KOPT-K1 (cell line): Measurements from ENCODE around the gene KHSRP.
"Not testable (repeated sequence)": the region's sequence is repeated elsewhere in the genome, so short reads cannot be mapped to it uniquely, and the experiment has no call there.

Experiments used
- H3K27ac ChIP-seq: fragments of 200-600 bp; sonication (generic); 2 replicates; pipeline ENCODE4 v1.5.1; 2016; ENCODE audit warnings: antibody characterized with exemption, mild to moderate bottlenecking, low read depth, low read length; ENCODE audit not compliant: poor library complexity, severe bottlenecking
- H3K36me3 ChIP-seq: fragments of 200-600 bp; sonication (generic); 2 replicates; pipeline ENCODE4 v1.5.1; 2017; ENCODE audit warnings: antibody characterized with exemption, mild to moderate bottlenecking, low read length, moderate library complexity; ENCODE audit not compliant: insufficient read depth
- H3K9me3 ChIP-seq: fragments of 200-600 bp; sonication (generic); 2 replicates; pipeline ENCODE4 v1.5.1; 2017; ENCODE audit warnings: antibody characterized with exemption, low read length, mild to moderate bottlenecking; ENCODE audit not compliant: insufficient read depth, poor library complexity, severe bottlenecking

Gene KHSRP

DNA sequence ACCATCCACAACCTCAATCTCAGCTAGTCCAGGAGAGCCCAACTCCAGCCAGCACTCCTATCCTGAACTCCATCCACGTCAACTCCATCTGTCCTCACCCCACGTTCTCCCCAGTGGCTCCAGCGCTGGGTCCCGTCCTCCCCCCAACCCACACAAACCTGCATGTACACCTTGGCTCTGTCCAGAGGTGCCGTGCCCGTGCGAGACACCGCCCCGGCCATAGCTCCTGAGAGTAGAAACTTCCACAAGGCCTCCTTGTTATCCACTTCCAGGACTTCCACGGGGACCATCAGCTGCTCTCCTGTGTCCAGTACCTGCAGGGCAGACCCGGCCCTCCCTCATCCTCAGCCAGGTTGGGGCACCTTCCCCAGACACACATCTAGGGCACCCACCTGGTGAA lies 7.3 kb upstream of the KHSRP start:
- no peaks in the 10 kb centered on the region for H3K36me3 ChIP-seq

DNA sequence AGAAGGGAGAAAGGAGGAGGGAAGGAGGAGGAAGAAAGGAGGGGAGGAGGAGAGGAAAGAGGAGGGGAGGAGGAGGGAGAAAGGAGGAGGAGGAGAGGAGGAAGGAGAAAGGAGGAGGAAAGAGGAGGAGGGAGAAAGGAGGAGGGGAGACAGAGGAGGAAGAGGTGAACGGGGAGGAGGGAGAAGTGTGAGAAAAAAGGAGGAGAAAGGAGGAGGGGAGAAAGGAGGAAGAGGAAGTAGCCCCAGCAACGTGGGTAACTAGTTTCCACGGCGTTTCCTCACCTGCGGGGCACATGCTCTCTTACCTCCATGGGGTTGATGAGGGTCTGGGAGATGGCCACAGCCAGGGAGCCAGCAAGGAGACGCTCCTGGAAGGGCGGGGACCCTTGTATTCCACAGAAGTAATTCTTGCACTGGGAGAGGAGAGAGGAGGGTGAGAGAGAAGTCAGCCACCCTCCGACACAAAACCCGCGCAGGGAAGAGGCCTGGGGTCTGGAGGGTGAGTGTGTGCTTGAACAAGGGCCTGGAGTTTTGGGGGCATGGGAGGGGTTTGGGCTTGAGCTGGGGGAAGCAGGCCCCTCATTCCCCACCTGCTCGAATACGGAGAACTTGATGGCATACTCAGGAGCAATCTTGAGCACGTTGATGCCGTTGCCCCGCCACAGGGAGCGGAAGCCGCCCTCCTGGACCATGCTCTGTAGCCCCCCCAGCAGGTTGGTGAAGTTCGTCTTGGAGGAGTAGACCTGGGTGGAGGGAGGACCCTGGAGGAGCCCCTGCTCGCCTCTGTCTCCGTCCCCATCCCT lies 5.0 kb upstream of the KHSRP start:
- Histone ChIP-seq H3K36me3 (no peaks in the 10 kb centered on the region), H3K9me3 (no peaks in the 10 kb centered on the region), H3K27ac (no peak overlapping the region)

More for the DNA sequence above, 7.3 kb upstream of the KHSRP start:
- H3K27ac ChIP-seq: no peak overlapping the region
- H3K9me3 ChIP-seq: no peaks in the 10 kb centered on the region

DNA sequence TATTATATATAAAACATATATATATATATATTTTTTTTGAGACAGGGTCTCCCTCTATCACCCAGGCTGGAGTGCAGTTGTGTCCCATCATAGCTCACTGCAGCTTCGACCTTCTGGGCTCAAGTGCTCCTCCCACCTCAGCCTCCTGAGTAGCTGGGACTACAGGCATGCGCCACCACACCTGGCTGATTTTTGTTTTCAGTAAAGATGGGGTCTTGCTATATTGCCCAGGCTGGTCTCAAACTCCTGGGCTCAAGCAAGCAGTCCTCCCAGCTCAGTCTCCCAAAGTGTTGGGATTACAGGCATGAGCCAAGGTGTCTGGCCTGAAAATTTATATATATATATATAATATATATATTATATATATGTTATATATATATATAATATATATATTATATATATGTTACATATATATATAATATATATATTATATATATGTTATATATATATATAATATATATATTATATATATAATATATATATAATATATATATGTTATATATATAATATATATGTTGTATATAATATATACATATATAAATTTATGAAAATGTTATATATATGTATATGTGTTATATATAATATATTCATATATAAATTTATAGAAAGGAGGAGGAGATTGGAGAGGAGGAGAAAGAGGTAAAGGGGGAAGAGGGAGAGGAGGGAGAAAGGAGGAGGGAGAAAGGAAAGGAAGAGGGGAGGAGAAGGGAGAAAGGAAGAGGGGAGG lies 4.2 kb upstream of the KHSRP start:
- H3K27ac ChIP-seq, H3K9me3 ChIP-seq, H3K36me3 ChIP-seq: not testable (repeated sequence)

GRCh38 chr19:6427131-6427530 lies 2.5 kb upstream of the KHSRP start:
- no peak overlapping the region for H3K27ac ChIP-seq
- H3K36me3 ChIP-seq: peaks cover 11% of the 10 kb centered on the region
- no peaks in the 10 kb centered on the region for H3K9me3 ChIP-seq

GRCh38 chr19:6425732-6426620 lies 1.4 kb upstream of the KHSRP start:
- Histone ChIP-seq H3K27ac (peak overlapping the region; percentile 50), H3K36me3 (peaks cover 23% of the 10 kb centered on the region)

DNA sequence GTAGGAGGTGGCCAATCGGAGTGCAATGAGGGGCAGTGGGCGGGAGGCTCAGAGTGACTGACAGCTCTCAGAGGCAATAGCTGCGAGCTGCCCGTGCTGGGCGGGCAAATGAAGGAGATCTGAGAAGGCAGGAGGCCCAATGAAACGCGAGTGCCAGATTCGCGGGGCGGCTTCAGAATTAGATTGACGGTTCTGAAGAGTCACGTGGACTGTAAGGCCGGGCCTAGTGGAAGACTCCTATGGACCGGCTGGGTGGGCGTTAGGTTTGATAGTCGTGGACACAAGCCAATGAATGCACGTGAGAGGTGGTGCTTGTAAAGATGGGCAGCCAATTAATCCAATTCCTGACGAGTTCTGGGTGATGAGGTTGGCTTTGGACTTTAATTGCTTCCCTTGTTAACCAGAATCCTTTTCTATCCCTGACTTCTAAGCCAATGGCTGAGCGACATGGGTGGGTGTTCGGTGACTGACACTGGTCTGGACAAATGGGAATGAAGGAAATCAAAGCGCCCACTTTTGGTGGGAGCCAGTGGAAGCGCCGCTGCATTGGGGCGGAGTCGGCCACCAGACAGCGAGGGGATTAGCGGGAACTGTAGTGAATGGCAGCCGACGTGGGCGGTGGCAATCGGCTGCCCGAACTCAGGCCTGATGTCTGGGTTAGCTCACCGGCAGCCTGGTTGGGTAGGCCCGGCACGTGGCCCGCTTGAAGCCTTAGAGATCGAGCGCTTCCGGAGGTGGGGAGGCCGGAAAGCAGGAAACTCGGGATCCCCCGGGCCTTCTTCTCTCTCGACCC lies 524 bp upstream of the KHSRP start:
- H3K9me3 ChIP-seq: no peaks in the 10 kb centered on the region
- peaks cover 31% of the 10 kb centered on the region for H3K36me3 ChIP-seq
- H3K27ac ChIP-seq: peak overlapping the region; percentile 50

More at GRCh38 chr19:6425732-6426620, 1.4 kb upstream of the KHSRP start:
- no peaks in the 10 kb centered on the region for H3K9me3 ChIP-seq

DNA sequence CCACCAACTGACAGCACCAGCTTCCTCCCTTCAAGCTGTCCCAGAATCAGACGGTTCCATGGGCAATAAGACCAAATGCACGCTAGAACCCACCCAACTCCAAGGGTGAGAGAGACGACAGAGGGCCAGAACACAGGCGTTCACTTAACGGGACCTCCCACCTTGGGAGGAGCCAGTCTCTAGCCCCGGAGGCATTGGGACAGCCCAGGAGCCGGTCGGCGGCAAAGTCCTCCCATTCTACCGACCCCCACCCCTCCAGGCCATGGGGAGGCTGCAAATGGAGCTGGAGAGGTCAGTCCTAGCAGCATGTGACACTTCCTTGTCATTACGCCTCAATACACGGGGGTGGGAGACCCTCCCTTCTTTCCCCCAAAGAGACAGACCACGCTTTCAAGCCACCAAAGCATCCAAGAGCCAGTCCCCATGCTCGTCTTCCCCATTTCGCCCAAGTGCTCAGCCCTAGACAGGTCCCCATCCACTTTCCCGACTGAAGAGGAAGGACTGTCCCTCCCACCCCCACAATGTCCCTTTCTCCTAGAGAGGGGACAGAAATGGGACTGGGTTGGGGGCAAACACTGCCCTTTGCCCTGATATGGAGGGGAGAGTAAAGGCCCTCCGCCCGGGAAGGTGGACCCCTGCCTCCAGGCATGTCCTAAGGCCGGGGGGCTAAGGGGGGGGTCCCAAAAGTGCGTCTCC lies 964 bp downstream of the KHSRP start:
- peak overlapping the region; percentile 75 for H3K27ac ChIP-seq
- no peaks in the 10 kb centered on the region for H3K9me3 ChIP-seq
- H3K36me3 ChIP-seq: peaks cover 46% of the 10 kb centered on the region

GRCh38 chr19:6421075-6422014 lies 3.3 kb downstream of the KHSRP start:
- H3K27ac ChIP-seq: no peak overlapping the region
- no peaks in the 10 kb centered on the region for H3K9me3 ChIP-seq
- H3K36me3 ChIP-seq: peaks cover 69% of the 10 kb centered on the region

GRCh38 chr19:6418562-6418932 lies 6.1 kb downstream of the KHSRP start:
- Histone ChIP-seq H3K9me3 (no peaks in the 10 kb centered on the region), H3K36me3 (peaks cover 95% of the 10 kb centered on the region), H3K27ac (no peak overlapping the region)

DNA sequence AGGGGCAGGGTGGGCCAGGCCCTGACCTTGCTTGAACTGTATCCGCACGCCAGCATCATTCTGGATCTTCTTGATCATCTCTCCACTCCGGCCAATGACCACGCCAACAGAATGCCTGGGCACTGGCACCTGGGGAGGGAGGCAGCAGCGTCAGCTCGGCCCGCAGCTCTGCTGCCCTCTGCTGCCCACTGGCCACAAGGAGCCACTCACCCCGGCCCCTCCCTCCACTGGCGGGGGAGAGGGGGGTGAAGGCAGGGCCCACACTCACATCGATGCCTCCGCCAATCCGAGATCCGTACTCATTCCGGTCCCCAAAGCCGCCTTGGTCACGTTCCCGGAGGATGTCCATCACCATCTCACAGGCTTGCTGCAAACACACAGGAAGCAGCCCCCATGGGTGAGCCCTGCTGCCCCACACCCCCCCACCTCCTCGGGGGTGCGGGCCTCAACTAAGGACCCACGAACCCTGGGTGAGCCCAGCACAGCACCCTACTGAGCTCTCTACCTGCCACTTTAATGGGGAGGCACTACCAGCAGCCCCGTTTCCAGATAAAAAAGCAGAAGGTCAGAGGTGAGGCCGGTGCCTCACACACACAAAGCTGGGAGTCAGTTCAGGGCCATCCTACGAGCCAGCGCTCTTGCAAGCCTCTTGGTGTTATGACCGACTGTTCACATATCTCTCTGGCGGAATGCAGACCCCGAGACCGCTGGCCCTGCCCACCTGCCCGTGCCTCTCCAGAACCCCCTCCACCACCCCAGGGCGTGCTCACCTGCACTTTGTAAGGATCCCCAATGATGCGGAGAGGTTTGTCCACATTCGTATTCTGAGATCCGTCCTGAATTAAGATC lies 6.7 kb downstream of the KHSRP start:
- Histone ChIP-seq H3K27ac (no peak overlapping the region), H3K9me3 (no peaks in the 10 kb centered on the region), H3K36me3 (peaks cover 98% of the 10 kb centered on the region)

GRCh38 chr19:6416658-6417405 lies 7.8 kb downstream of the KHSRP start:
- Histone ChIP-seq H3K9me3 (no peaks in the 10 kb centered on the region), H3K36me3 (peaks cover 98% of the 10 kb centered on the region), H3K27ac (no peak overlapping the region)

- peaks cover 86% of the 10 kb centered on the region for H3K36me3 ChIP-seq
- no peak overlapping the region for H3K27ac ChIP-seq
- no peaks in the 10 kb centered on the region for H3K9me3 ChIP-seq
These were observed 8.9 kb downstream of the KHSRP start for GRCh38 chr19:6415591-6416190.
